ENCODE data around the gene NBEAL2.

GRCh38 chr3:47041114-47041513, 61.6 kb downstream of the NBEAL2 start:
- no peak for TF ChIP-seq FOXK2 (IDR thresholded peaks at IDR 0.05)
- no peak for TF ChIP-seq SP1 (IDR thresholded peaks at IDR 0.05)
- no peak for TF ChIP-seq ARNT (IDR thresholded peaks at IDR 0.05)
- TF ChIP-seq FOXA1 (IDR thresholded peaks at IDR 0.05) = no peak
- no peak for TF ChIP-seq ELF4 (IDR thresholded peaks at IDR 0.05)
- no peak for TF ChIP-seq SUZ12 (IDR thresholded peaks at IDR 0.05)
- TF ChIP-seq PKNOX1 (IDR thresholded peaks at IDR 0.05) = no peak
- TF ChIP-seq L3MBTL2 (conservative IDR thresholded peaks at IDR 0.05) = no peak
- no peak for TF ChIP-seq FOXM1 (IDR thresholded peaks at IDR 0.05; ENCODE audit: borderline replicate concordance)
- TF ChIP-seq CTBP1 (IDR thresholded peaks at IDR 0.05; ENCODE audit: borderline replicate concordance) = no peak
- TF ChIP-seq BHLHE40 (IDR thresholded peaks at IDR 0.05; ENCODE audit: borderline replicate concordance) = no peak
- no peak for TF ChIP-seq ZNF384 (IDR thresholded peaks at IDR 0.05)
- TF ChIP-seq LEF1 (IDR thresholded peaks at IDR 0.05; ENCODE audit: borderline replicate concordance) = no peak
- TF ChIP-seq TARDBP (IDR thresholded peaks at IDR 0.05) = no peak

Measured in HEK293T (cell line).